Keratinocyte (primary cell): ENCODE measurements around the gene C19orf85. TPM values are rescaled to one million over a fixed set of nuclear protein-coding genes. Genes with fewer than 3 reads are reported as not detected.

Experiments
- DNase-seq: peaks from one replicate; pipeline ENCODE4 v3.0.0-alpha.2; 2011; ENCODE audit warnings: low read depth, missing footprints, low spot score
- FAIRE-seq: peaks from 2 replicates; lab custom pipeline; 2011; peaks lifted over from hg19 to GRCh38; lab: Jason Lieb, UNC
- H2AFZ ChIP-seq: 2 replicates; pipeline ENCODE4 v1.6.0; 2012; ENCODE audit warnings: low read length, control low read depth, inconsistent platforms; ENCODE audit not compliant: control insufficient read depth
- H3K27ac ChIP-seq: 2 replicates; pipeline ENCODE4 v1.5.1; 2011; ENCODE audit warnings: low read length; ENCODE audit not compliant: control insufficient read depth, insufficient read depth
- H3K27me3 ChIP-seq: 3 replicates; pipeline ENCODE4 v1.6.0; 2011; ENCODE audit warnings: low read length; ENCODE audit not compliant: control insufficient read depth, insufficient read depth; ENCODE audit errors: extremely low read depth
- H3K36me3 ChIP-seq, 2 experiments: 2 replicates in 1 of 2; 3 replicates in 1 of 2; pipeline ENCODE4 v1.5.1; 2011; ENCODE audit warnings: low read length in 2 of 2, mild to moderate bottlenecking in 1 of 2; ENCODE audit not compliant: control insufficient read depth in 2 of 2, insufficient read depth in 2 of 2; ENCODE audit errors: extremely low read depth in 1 of 2
- H3K4me1 ChIP-seq: 3 replicates; pipeline ENCODE4 v1.5.1; 2011; ENCODE audit warnings: low read length; ENCODE audit not compliant: control insufficient read depth, insufficient read depth; ENCODE audit errors: extremely low read depth
- H3K4me2 ChIP-seq: 3 replicates; pipeline ENCODE4 v1.6.0; 2011; ENCODE audit warnings: low read depth, low read length; ENCODE audit not compliant: control insufficient read depth, insufficient read depth; ENCODE audit errors: extremely low read depth
- H3K4me3 ChIP-seq, 3 experiments: fragments of 200-600 bp in 1 of 3; sonication (generic) in 1 of 3; 2 replicates in 2 of 3; 3 replicates in 1 of 3; pipeline ENCODE4 v1.5.1; 2011 to 2016; ENCODE audit warnings: low read length in 3 of 3, mild to moderate bottlenecking in 3 of 3, control low read depth in 2 of 3, inconsistent platforms in 1 of 3, low read depth in 1 of 3, mixed read lengths in 1 of 3, mixed run types in 1 of 3, moderate library complexity in 1 of 3; ENCODE audit not compliant: control insufficient read depth in 2 of 3, insufficient read depth in 2 of 3; ENCODE audit errors: extremely low read depth in 1 of 3
- H3K79me2 ChIP-seq: 2 replicates; pipeline ENCODE4 v1.6.0; 2012; ENCODE audit warnings: low read length; ENCODE audit not compliant: control insufficient read depth, insufficient read depth
- H3K9ac ChIP-seq: 3 replicates; pipeline ENCODE4 v1.6.0; 2011; ENCODE audit warnings: low read length; ENCODE audit not compliant: control insufficient read depth, insufficient read depth; ENCODE audit errors: extremely low read depth
- H3K9me1 ChIP-seq: 3 replicates; pipeline ENCODE4 v1.6.0; 2011; ENCODE audit warnings: low read length; ENCODE audit not compliant: control insufficient read depth, insufficient read depth; ENCODE audit errors: extremely low read depth
- H3K9me3 ChIP-seq: 2 replicates; pipeline ENCODE4 v1.5.1; 2012; ENCODE audit warnings: low read depth, low read length; ENCODE audit not compliant: control insufficient read depth
- H4K20me1 ChIP-seq: 3 replicates; pipeline ENCODE4 v1.6.0; 2011; ENCODE audit warnings: low read length; ENCODE audit not compliant: control insufficient read depth, insufficient read depth; ENCODE audit errors: extremely low read depth
- EZH2 ChIP-seq: IDR thresholded peaks from one replicate; pipeline ENCODE4 v1.6.1; 2012; ENCODE audit warnings: inconsistent platforms, mild to moderate bottlenecking, low read length, moderate library complexity
- dilution Hi-C: fragments of 300-500 bp; cut with MboI; formaldehyde crosslinking; loops from one replicate; pipeline ENCODE4 v1.7.0; 2020; ENCODE audit warnings: low sequenced_read_pairs; ENCODE audit not compliant: extremely low pct_ligation_motif_present
- polyA minus RNA-seq, 3 experiments: library from RNA; depleted of rRNA, polyadenylated mRNA; stranded (reverse); fragments of >200 nt; gene quantifications; 1 replicate in 1 of 3; 2 replicates in 1 of 3; 3 replicates in 1 of 3; pipeline ENCODE4 v1.2.3, GENCODE V29; 2011
- polyA plus RNA-seq, 5 experiments: library from polyadenylated mRNA; depleted of rRNA in 3 of 5; stranded (reverse) in 3 of 5; stranded (forward) in 1 of 5; unstranded in 1 of 5; fragments of >200 nt; gene quantifications; 1 replicate in 1 of 5; 2 replicates in 3 of 5; 3 replicates in 1 of 5; pipeline versions ENCODE4 v1.2.1 to v1.2.3, GENCODE V29; 2011 to 2012; ENCODE audit warnings: missing spikeins in 2 of 5, low read depth in 1 of 5, low replicate concordance in 1 of 5
- TF ChIP-seq, protein P1 (sequence below), 3 experiments: IDR thresholded peaks in 1 of 3; conservative IDR thresholded peaks in 1 of 3; optimal IDR thresholded peaks in 1 of 3; 2 replicates in 2 of 3; 3 replicates in 1 of 3; pipeline versions ENCODE3 to v1.5.1; 2011; ENCODE audit warnings: low read length in 3 of 3, mild to moderate bottlenecking in 3 of 3, moderate library complexity in 2 of 3, control low read depth in 1 of 3, inconsistent platforms in 1 of 3; ENCODE audit not compliant: insufficient read depth in 2 of 3; ENCODE audit errors: extremely low read depth in 1 of 3

C19orf85 gene
- polyA plus RNA-seq (not detected in 3 replicates), polyA minus RNA-seq (not detected in 3 replicates)
- not detected for polyA plus RNA-seq (2011; ENCODE audit: low read depth)
- not detected in 2 replicates for polyA plus RNA-seq (2011; cell fraction: cytosol; rRNA removed)
- 0.11 TPM in 1 of 2 replicates, not detected in the other for polyA plus RNA-seq (2011; cell fraction: nucleus; rRNA removed)
- polyA plus RNA-seq (2012; ENCODE audit: low replicate concordance), result not detected in 2 replicates
- polyA minus RNA-seq (2011; cell fraction: cytosol; rRNA and poly(A)+ RNA removed), result not detected
- polyA minus RNA-seq (2011; cell fraction: nucleus; rRNA and poly(A)+ RNA removed), result not detected in 2 replicates

GRCh38 chr19:55464662-55465054 is at the start of gene C19orf85:
C19orf85 (minus strand) TSS chr19:55464751; CDS start chr19:55464554, 197 bp downstream.
- FAIRE-seq (no peak), DNase-seq (no peak)
- Histone ChIP-seq H3K27ac (no peak within 1 kb of the TSS), H3K4me2 (no peak within 1 kb of the TSS), H4K20me1 (no peaks in the 10 kb centered on the region), H3K4me3 (no peak within 1 kb of the TSS), H3K79me2 (no peaks in the 10 kb centered on the region), H2AFZ (no peak within 1 kb of the TSS), H3K9me3 (no peaks in the 10 kb centered on the region), H3K27me3 (no peaks in the 10 kb centered on the region), H3K9me1 (no peaks in the 10 kb centered on the region), H3K4me1 (peaks cover 11% of the 10 kb centered on the region), H3K9ac (no peak within 1 kb of the TSS), H3K36me3 (no peaks in the 10 kb centered on the region)
- TF ChIP-seq EZH2, result no peak
- TF ChIP-seq, protein P1, sequence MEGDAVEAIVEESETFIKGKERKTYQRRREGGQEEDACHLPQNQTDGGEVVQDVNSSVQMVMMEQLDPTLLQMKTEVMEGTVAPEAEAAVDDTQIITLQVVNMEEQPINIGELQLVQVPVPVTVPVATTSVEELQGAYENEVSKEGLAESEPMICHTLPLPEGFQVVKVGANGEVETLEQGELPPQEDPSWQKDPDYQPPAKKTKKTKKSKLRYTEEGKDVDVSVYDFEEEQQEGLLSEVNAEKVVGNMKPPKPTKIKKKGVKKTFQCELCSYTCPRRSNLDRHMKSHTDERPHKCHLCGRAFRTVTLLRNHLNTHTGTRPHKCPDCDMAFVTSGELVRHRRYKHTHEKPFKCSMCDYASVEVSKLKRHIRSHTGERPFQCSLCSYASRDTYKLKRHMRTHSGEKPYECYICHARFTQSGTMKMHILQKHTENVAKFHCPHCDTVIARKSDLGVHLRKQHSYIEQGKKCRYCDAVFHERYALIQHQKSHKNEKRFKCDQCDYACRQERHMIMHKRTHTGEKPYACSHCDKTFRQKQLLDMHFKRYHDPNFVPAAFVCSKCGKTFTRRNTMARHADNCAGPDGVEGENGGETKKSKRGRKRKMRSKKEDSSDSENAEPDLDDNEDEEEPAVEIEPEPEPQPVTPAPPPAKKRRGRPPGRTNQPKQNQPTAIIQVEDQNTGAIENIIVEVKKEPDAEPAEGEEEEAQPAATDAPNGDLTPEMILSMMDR (optimal IDR thresholded peaks at IDR 0.05 in 1 of 3, IDR thresholded peaks at IDR 0.05 in 1 of 3, conservative IDR thresholded peaks at IDR 0.05 in 1 of 3; ENCODE audit: extremely low read depth in 1 of 3, insufficient read depth in 2 of 3, low read length in 3 of 3), result no peak
- dilution Hi-C loops, result no loop called here

DNA sequence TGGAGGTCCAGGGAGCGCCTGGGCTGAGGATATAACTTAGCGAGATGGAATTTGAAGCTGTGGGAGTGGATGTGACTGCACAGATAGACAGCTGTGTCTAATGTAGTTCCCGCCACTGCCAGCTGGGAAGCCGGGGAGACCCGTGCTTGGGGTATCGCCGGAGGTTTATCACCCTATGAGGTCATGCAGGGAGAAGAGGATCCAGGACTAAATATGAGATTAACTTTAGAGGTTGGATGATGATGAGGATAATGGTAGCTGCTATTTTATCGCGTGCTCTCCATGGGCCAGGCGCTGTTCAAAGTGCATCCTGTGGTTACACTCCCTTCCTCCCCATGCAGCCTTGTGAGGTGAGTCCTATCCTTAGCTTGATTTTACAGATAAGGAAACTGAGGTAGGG is 43.6 kb upstream of the C19orf85 start:
- H4K20me1 ChIP-seq, result no peaks in the 10 kb centered on the region
- no peak overlapping the region for H3K9ac ChIP-seq
- H3K79me2 ChIP-seq, result no peaks in the 10 kb centered on the region
- no peaks in the 10 kb centered on the region for H3K9me3 ChIP-seq
- H3K4me3 ChIP-seq, result no peak overlapping the region
- FAIRE-seq (no peak), DNase-seq (no peak)
- dilution Hi-C loops, result no loop called here
- no peak overlapping the region for H2AFZ ChIP-seq
- H3K36me3 ChIP-seq, result no peaks in the 10 kb centered on the region
- TF ChIP-seq EZH2, result no peak
- H3K27me3 ChIP-seq, result no peaks in the 10 kb centered on the region
- no peaks in the 10 kb centered on the region for H3K9me1 ChIP-seq
- H3K27ac ChIP-seq, result no peak overlapping the region
- H3K4me1 ChIP-seq, result no peaks in the 10 kb centered on the region
- no peak overlapping the region for H3K4me2 ChIP-seq
